HG02610 (cell line): ENCODE data around the gene PTPRT.

ENCODE experiments used
- ATAC-seq: cut with Tn5 transposase; IDR thresholded peaks from one replicate; pipeline ENCODE4 v1.9.1; 2021; ENCODE audit warnings: mild to moderate bottlenecking, moderate library complexity; ENCODE audit not compliant: unreplicated experiment

Gene PTPRT

DNA sequence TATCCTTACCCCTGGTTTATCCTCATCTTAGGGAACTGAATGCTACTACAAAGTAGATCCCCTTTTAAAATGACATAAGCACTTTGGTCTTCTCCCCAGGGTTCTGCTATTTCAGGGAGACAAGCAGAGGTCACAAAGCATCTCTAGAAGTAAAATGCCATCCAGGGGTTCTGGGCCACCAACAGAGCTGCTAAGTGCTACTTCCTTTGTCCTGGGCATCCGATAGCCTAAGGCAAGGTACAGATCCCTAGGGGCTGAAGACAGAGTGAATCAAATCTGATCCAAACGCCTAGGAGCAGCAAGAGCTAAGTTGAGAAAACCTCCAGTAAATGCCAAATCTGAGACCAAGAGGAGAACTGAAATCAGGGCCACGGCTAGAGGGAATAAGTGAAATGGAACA, 161.2 kb downstream of the PTPRT start:
- ATAC-seq, result no peak

- ATAC-seq, result no peak
Measured at GRCh38 chr20:43023836-43024235, 165.9 kb downstream of the PTPRT start.

DNA sequence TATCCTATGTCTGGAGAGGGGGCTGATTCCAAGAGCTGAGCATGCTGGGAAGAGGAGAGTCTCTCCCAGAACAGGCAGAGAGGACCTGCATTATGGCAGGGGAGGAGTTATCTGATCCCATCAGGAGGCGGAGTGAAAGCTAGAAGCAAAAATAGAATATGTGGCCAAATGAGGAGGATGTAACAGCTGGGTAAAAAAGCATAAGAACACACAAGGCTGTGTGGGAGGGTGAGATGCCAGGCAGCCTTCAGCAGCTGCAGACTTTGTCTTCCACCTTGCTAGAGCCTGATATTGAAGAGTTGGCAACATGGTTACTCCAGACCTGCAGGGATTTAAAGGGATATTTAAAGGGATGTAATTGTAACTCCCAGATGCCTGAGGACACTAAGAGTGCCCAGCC, 167.1 kb downstream of the PTPRT start:
- no peak for ATAC-seq

DNA sequence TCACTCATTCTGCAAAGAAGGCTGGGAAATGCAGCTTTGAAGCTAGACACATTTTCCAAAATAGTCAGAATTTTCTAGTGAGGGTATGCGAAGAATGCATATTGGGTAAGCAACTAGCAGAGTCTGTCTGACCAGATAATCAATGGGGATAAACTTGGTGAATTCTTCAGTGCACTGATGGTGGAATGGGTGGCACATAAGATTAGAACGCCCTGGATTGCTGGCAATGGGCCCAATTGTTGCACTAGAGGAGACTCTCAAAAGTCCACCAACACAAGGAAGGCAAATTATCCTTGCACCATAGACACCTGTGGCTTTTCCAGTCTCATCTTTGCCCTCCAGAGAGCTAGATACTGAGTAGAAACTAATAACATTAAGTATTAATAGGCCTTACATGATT, 167.6 kb downstream of the PTPRT start:
- ATAC-seq, result no peak

DNA sequence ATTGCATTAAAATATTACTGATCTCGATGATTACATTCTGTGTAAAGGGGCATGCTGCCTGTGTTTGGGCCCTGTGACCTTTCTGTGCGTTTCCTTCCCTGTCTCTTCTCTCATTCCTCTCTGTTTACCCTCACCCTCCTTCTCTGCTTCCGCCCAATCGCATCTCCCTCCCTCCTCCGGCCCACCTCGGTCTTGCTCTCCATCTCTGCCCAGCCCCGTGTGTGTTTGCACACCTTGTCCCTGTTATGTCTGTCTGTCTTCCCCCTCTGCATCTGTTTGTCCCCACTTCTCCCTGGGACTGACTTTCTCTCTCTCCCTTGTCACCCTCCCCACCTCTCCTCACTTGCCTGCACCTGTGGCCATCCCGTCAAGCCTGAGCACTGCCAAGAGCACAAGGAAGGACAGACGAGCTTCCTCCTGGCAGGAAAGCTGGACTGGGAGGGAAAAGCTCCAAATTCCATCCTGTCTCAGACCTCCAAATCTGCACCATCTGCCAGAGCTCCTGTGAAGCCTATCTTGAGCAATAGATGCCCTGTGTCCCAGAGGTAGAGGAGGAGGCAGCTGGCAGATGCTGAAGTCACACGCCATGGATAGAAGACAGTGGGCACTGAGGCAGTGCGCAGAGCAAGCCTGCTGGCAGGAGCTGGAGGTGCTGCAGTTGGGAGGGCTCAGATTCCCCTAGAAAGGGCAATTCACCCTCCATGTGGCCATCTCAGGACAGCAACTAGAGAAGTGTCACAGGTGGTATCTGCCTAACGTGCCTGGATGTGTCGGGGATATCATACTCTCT, 172.3 kb downstream of the PTPRT start:
- no peak for ATAC-seq

GRCh38 chr20:43016257-43016656, 173.4 kb downstream of the PTPRT start:
- ATAC-seq, result no peak

DNA sequence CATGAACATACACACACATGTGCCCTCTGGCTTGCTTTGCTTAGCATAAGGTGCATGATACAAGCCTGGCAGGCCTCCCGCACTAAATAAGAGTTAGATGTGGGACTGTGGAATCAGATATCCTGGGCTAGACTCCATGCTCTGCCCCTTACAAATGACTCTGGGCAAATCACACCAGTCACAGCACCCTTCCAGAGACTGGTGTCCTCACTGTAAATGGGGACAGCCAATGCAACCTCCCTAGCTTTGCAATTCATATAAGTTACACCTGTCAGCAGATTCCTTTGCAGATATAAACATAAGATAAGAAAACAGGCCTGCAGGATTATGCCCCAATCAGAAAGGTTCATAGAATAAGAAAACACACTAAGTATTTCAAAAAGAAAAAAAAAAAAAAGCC, 174.1 kb downstream of the PTPRT start:
- ATAC-seq, result no peak

DNA sequence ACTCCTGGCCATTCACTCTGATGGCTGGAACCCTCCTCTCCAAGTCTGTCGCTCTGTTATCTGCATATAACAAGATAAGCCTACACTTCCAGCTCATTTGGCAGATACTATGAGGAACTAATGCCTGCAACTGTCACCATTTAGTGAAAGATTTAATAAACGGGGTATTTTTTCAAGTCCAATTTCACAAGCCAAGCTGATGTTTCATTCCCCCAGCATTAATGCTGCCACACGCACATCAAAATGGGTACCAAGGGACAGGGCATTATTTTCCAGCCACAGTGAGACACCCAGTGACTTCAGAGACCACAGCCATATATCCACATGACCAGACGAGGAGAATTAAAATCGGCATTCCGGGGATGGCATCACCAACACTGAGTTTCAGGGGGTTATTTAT, 175.5 kb downstream of the PTPRT start:
- no peak for ATAC-seq

- ATAC-seq, result no peak
Measured at GRCh38 chr20:43011491-43011890, 178.2 kb downstream of the PTPRT start.

DNA sequence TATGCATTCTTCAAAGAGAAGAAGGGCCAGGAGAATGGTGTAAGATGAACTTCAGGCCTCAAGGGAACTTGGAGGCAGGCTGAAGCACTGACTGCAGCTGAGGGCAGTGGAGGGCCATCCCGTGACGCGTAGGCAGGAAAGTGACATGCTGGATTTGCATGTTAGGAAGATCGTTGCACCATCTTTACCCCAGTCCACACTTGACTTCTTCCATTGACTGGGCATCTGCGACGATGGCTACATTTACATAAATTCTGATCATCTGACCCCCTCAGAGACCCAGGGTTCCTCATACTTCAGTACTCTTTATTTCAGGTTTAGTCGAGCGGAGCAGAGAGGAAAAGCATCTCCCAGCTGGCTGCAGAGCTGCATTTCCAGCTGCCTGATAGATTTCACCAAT, 180.2 kb downstream of the PTPRT start:
- ATAC-seq, result no peak

- no peak for ATAC-seq
Measured at GRCh38 chr20:43007525-43007924, 182.2 kb downstream of the PTPRT start.

- ATAC-seq, result no peak
Measured at GRCh38 chr20:43006651-43007375, 182.9 kb downstream of the PTPRT start.

DNA sequence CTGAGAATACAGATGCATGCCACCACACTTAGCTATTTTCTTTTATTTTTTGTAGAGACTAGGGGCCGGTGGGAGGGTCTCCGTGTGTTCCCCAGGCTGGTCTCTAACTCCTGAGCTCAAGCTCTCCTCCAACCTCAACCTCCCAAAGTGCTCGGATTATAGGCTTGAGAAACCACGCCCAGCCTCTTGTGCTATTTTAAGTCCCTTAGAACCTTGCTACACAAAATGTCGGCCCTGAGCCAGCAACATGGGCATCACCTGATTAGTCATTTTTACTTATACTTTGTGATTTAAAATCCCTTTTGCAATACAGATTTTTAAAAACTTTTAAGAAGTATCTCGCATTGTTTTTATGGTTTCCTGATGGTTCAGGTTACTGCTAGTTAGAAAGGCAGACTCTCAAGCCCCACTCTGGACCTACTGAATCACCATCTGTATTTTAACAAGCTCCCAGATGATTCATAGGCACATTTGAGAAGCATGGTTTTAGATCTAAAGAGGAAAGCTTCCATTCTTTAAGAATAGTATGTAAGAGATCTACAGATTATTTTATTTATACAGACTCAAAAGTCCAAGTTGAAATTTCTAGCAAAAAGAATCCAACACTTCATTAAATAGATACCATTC, 186.3 kb downstream of the PTPRT start:
- ATAC-seq, result no peak

DNA sequence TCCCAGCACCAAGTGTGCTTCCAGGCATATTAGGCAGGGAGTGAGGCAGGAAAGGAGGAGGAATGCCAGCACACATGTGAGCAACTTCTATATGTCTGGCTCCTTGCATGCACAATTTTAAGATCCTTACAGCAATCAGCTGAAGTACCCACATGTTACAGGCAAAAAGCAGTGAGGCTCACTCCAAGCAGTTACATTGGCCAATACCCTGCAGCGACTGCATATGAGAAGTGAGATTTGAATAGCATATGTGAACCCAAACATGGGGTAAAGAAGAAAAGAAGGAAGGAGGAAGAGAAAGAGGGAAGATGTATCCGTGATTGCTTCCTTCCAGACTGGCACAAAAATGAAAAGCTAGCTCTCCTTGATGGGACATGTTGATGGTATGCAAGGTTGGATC, 193.6 kb downstream of the PTPRT start:
- ATAC-seq, result no peak

DNA sequence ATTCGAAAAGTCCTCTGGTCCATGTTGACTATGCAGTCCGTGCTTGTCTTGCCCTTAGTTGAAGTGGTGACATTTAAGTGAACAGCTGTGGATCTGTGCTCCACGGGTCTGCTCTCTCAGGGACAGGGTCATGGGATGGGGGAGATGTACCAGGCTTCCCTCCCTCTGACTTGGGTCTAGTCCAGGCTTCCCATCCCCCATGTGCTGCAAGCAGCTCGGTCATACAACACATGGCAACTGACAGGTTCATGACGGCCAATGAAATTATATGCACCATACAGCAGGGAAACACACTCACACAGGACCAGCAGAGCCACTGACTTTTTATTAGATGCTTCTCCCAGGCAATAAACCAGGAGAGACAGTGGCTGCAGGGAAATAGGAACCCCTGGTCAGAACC, 201.4 kb downstream of the PTPRT start:
- ATAC-seq, result no peak

DNA sequence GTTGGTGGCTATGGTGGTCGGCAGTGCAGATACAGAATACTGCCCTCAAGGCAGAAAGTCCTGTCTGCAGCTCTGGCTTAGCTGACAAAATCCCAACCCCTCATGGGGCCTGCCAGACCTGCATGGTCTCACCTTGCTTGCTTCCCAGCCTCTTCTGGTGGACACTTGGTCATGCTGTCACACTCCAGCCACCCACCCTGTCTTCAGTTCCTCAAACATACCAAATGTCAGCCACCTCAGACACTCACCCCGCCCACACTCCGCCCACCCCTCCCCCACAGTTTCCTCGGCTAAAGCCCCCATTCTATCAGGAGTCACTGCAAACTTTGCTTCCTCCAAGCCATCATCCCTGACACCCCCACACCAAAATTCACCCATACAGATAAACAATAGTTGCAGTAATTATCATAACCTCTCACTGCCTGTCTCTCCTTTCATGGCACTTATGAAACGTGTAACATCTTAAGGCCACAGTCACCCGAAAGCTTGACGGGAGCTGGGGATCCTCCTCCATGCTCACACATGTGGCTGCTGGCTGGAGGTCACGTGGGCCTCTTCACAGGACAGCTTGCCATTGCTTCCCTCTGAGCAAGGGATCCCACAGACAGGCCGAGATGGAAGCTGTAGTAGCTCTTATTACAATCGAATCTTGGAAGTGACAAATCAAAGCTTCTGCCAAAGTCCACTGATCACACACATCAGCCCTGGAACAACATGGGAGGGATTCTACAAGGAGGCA, 202.2 kb downstream of the PTPRT start:
- ATAC-seq, result no peak

- ATAC-seq, result no peak
Measured at GRCh38 chr20:42986143-42986773, 203.4 kb downstream of the PTPRT start.

DNA sequence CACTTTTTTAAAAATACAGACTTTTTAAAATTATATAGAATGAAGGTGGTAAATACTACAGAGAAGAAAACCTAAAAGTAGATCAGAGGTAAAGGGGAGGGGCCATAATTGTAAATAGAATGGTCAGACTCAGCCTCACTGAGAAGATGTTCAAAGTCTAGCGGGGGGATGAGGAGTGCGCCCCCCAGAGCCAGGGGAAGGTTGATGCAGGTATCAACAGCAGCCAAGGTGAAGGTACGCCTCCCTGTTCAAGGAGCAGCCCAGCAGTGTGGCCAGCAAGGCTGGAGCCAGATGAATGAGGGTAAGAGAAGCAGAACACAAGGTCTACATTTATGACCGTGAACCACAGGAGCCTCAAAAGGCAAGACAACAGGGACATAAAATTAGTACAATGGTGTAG, 204.1 kb downstream of the PTPRT start:
- no peak for ATAC-seq

DNA sequence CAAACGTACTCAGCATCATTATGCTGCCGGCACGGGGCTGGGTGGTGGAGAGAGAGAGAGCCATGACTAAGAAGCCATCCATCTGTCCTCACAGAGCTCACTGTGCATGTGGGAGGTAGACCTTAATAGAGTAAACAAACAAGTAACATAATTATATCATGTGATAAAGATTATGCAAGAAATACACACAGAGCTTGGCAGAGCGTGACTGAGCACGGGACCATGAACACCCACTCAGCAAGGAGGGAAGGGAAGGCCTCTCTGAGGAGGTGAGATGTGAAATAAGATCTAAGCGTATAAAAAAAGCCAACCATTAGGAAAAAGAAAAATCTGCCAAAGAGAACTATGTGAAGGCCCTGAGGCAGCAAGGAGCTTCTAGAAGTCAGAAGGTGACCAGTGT, 207.5 kb downstream of the PTPRT start:
- ATAC-seq, result no peak

- ATAC-seq, result no peak
Measured at GRCh38 chr20:42981253-42981652, 208.5 kb downstream of the PTPRT start.

DNA sequence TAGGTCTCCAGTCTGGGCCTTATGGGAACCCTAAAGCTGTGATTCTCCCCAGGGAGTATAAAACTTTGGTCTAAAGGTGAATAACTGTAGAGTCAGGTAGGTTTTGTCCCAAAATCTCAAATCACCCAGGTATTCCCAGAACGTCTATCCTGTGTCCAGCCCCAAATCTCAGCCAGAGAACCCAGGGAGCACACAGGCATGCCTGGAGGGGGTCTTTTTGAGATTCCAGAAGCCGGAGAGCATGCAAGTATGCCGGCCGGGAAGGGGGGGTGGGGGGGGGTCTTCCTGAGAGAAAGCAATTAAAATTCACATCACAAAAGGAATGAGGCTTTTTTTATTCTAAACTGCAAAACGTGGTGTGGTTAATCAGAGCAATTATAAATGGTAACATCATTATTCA, 210.0 kb downstream of the PTPRT start:
- ATAC-seq, result no peak
